ENCODE measurements around the gene MAP3K2.

The MAP3K2 gene

DNA sequence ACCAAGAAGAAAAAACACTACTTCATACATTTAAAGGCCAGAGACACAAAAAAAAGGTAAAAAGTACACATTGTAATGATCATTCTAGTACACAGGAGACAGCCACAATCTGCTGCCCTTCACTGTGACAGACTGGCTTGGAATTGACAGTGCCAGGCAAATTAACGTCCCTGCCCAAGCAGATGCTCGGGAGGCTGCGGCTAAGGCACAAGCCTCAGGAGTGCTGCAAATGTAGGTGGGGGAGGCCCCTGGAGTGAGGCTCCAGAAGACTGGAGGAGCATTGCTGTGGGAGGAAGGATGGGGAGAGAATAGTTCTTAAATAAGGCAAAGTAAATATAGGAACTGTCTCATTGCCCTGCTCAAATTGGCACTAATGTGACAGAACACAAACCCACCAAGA, 112.4 kb downstream of the MAP3K2 start:
- DNase-seq (ENCODE audit: low spot score), result no peak
- TF ChIP-seq, protein P1, sequence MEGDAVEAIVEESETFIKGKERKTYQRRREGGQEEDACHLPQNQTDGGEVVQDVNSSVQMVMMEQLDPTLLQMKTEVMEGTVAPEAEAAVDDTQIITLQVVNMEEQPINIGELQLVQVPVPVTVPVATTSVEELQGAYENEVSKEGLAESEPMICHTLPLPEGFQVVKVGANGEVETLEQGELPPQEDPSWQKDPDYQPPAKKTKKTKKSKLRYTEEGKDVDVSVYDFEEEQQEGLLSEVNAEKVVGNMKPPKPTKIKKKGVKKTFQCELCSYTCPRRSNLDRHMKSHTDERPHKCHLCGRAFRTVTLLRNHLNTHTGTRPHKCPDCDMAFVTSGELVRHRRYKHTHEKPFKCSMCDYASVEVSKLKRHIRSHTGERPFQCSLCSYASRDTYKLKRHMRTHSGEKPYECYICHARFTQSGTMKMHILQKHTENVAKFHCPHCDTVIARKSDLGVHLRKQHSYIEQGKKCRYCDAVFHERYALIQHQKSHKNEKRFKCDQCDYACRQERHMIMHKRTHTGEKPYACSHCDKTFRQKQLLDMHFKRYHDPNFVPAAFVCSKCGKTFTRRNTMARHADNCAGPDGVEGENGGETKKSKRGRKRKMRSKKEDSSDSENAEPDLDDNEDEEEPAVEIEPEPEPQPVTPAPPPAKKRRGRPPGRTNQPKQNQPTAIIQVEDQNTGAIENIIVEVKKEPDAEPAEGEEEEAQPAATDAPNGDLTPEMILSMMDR (IDR thresholded peaks at IDR 0.05; ENCODE audit: borderline replicate concordance, control extremely low read depth, extremely low read depth, insufficient read depth, missing control alignments), result no peak
- in situ Hi-C loops (cut with MboI; ENCODE audit: low sequenced_read_pairs, unreplicated experiment), result no loop called here

DNA sequence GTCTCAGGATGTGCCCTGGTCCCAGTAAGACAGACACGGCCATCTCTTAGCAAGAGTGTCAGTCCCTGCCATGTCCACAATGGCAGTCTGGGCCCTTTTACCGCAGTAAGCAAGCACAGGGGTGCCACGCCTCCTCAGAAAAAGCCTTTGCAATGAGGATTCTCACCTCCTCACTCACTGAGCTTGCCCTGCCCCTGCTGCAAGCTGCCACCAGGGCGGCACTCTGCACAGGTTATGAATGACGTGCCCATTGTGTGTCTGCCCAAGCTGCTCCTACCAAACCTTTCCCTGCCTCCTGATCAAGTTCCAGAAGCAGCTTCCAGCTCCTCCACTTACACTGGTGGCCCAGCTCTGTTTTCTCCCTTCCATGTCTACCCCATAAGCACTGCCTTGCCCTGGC, 117.1 kb downstream of the MAP3K2 start:
- TF ChIP-seq, protein P1 (IDR thresholded peaks at IDR 0.05; ENCODE audit: borderline replicate concordance, control extremely low read depth, extremely low read depth, insufficient read depth, missing control alignments), result no peak
- DNase-seq (ENCODE audit: low spot score), result no peak
- in situ Hi-C loops (cut with MboI; ENCODE audit: low sequenced_read_pairs, unreplicated experiment), result no loop called here

DNA sequence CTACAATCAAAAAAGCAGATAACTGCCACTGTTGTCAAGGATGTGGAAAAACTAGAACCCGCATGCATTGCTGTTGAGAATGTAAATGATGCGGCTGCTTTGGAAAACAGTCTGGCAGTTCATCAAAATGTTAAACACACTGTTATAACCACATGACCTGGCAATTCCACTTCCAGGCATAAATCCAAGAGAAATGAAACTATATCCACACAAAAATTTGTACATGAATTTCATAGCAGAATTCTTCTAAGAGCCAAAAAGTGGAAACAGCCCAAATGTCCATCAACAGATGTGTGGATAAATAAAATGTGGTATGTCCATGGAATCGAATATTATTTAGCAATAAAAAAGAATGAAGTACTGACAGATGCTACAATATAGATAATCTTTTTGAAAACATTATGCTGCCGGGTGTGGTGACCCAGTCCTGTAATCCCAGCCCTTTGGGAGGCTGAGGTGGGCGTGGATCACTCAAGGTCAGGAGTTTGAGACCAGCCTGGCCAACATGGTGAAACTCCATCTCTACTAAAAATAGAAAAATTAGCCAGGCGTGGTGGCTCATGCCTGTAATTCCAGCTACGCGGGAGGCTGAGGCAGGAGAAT, 125.9 kb downstream of the MAP3K2 start:
- TF ChIP-seq, protein P1 (IDR thresholded peaks at IDR 0.05; ENCODE audit: borderline replicate concordance, control extremely low read depth, extremely low read depth, insufficient read depth, missing control alignments), result no peak
- in situ Hi-C loops (cut with MboI; ENCODE audit: low sequenced_read_pairs, unreplicated experiment), result no loop called here
- DNase-seq (ENCODE audit: low spot score), result no peak

DNA sequence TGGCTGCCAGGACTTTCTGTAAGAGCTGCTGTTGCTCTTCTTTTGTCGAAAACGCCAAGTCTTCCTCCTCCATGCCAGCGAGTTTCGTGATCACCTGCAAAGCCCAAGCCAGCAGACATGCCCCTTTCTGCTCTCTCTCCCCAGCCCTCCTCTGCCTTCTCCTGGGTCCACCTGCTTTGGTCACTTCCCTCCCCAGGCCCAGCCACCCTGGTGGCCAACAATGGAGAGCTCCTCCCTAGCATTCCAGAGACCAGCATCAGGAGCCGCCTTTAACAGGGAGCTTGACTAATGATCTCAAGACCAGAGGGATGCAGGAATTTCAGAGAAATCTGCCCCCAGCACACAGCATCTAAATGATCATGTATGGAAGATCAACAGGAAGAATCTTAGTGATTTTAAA, 128.4 kb downstream of the MAP3K2 start:
- no peak for DNase-seq (ENCODE audit: low spot score)
- in situ Hi-C loops (cut with MboI; ENCODE audit: low sequenced_read_pairs, unreplicated experiment), result no loop called here
- TF ChIP-seq, protein P1 (IDR thresholded peaks at IDR 0.05; ENCODE audit: borderline replicate concordance, control extremely low read depth, extremely low read depth, insufficient read depth, missing control alignments), result no peak

DNA sequence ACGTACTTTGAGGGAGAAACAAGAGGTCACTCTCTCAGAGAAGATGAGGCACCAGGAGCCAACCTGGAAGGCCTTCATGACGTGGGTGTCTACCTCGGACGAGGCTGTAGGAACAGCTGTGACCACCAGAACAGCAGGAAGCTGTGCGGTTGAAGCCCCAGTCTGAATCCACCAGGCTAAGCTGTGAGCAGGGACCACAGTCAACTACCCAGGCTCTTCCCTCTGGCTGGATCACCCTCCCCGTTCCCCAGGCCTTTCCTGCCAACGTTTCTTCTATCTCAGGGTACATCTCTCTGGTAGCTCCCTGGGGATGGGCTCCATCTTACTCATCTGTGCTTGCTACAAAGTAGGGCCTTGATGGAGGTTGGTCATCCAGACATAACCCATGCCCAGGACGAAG, 130.9 kb downstream of the MAP3K2 start:
- in situ Hi-C loops (cut with MboI; ENCODE audit: low sequenced_read_pairs, unreplicated experiment), result no loop called here
- DNase-seq (ENCODE audit: low spot score), result no peak
- TF ChIP-seq, protein P1 (IDR thresholded peaks at IDR 0.05; ENCODE audit: borderline replicate concordance, control extremely low read depth, extremely low read depth, insufficient read depth, missing control alignments), result no peak

DNA sequence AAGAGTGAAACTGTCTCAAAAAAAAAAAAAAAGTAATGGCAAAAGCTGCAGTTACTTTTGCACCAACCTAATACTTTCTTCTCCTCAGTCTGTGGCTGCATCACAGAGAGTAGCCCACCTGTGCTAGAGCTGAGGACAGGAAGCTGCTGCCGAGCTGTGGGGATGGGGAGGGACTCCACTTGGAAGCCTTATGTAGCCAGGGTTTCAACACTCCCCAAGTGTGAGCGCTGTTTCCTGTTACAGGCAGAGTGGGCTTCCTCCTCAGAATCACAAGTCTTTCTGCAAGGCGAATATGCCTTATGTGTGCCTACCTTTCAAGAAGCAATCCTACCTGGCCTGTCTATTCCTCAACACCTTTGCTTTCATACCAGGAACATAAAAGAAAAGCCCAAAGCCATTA, 131.4 kb downstream of the MAP3K2 start:
- TF ChIP-seq, protein P1 (IDR thresholded peaks at IDR 0.05; ENCODE audit: borderline replicate concordance, control extremely low read depth, extremely low read depth, insufficient read depth, missing control alignments), result no peak
- DNase-seq (ENCODE audit: low spot score), result no peak
- in situ Hi-C loops (cut with MboI; ENCODE audit: low sequenced_read_pairs, unreplicated experiment), result no loop called here
